ENCODE data around the gene SWAP70.

The SWAP70 gene

DNA sequence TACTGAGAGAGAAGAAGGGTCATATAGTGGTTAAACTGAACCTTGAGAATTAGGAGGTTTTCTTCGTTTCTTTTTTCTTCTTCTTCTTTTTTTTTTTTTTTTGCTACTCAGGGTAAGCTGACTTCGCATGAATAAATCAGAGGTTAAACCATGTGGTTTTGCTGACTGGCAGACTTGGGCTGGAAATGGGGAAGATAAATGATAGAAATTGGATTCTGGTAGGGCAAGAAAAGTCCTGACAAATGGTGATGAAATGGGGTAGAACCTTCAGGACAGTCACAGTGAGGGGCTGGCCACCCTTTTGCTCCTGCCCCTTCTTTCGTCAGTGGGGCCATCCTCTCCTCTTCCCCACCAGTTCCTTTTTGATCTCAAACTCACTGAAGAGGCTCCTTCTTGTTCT, 1.6 kb upstream of the SWAP70 start:
- Histone ChIP-seq H3K27me3 (ENCODE audit: insufficient read depth, low read depth, severe bottlenecking) (no peaks in the 10 kb centered on the region), H3K36me3 (peaks cover 2% of the 10 kb centered on the region; the same call in 1 of the 2 replicates), H3K27ac (no peak overlapping the region), H3K4me3 (ENCODE audit: low read depth, low read length) (no peak overlapping the region), H3K9me3 (ENCODE audit: severe bottlenecking) (peaks cover 4% of the 10 kb centered on the region)
- TF ChIP-seq, protein P1, sequence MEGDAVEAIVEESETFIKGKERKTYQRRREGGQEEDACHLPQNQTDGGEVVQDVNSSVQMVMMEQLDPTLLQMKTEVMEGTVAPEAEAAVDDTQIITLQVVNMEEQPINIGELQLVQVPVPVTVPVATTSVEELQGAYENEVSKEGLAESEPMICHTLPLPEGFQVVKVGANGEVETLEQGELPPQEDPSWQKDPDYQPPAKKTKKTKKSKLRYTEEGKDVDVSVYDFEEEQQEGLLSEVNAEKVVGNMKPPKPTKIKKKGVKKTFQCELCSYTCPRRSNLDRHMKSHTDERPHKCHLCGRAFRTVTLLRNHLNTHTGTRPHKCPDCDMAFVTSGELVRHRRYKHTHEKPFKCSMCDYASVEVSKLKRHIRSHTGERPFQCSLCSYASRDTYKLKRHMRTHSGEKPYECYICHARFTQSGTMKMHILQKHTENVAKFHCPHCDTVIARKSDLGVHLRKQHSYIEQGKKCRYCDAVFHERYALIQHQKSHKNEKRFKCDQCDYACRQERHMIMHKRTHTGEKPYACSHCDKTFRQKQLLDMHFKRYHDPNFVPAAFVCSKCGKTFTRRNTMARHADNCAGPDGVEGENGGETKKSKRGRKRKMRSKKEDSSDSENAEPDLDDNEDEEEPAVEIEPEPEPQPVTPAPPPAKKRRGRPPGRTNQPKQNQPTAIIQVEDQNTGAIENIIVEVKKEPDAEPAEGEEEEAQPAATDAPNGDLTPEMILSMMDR (IDR thresholded peaks at IDR 0.05; ENCODE audit: low read depth, low read length): no peak
- no peak for DNase-seq

GRCh38 chr11:9664276-9665171, 647 bp downstream of the SWAP70 start:
- H3K9me3 ChIP-seq (ENCODE audit: severe bottlenecking): peaks cover 4% of the 10 kb centered on the region
- peak; percentile 10 for DNase-seq
- TF ChIP-seq, protein P1 (IDR thresholded peaks at IDR 0.05; ENCODE audit: low read depth, low read length): no peak
- peak overlapping the region; percentile 59 for H3K4me3 ChIP-seq (ENCODE audit: low read depth, low read length)
- H3K27ac ChIP-seq: peak overlapping the region; percentile 56
- no peaks in the 10 kb centered on the region for H3K27me3 ChIP-seq (ENCODE audit: insufficient read depth, low read depth, severe bottlenecking)
- peaks cover 5% of the 10 kb centered on the region for H3K36me3 ChIP-seq

GRCh38 chr11:9665749-9666148, 1.9 kb downstream of the SWAP70 start:
- TF ChIP-seq, protein P1 (IDR thresholded peaks at IDR 0.05; ENCODE audit: low read depth, low read length): no peak
- Histone ChIP-seq H3K9me3 (ENCODE audit: severe bottlenecking) (peaks cover 4% of the 10 kb centered on the region), H3K36me3 (peaks cover 5% of the 10 kb centered on the region), H3K27me3 (ENCODE audit: insufficient read depth, low read depth, severe bottlenecking) (no peaks in the 10 kb centered on the region), H3K27ac (no peak overlapping the region), H3K4me3 (ENCODE audit: low read depth, low read length) (no peak overlapping the region)
- DNase-seq: no peak

GRCh38 chr11:9669954-9670353, 6.1 kb downstream of the SWAP70 start:
- Histone ChIP-seq H3K9me3 (ENCODE audit: severe bottlenecking) (peaks cover 4% of the 10 kb centered on the region), H3K36me3 (peaks cover 5% of the 10 kb centered on the region), H3K27ac (no peak overlapping the region), H3K27me3 (ENCODE audit: insufficient read depth, low read depth, severe bottlenecking) (no peaks in the 10 kb centered on the region), H3K4me3 (ENCODE audit: low read depth, low read length) (no peak overlapping the region)
- TF ChIP-seq, protein P1 (IDR thresholded peaks at IDR 0.05; ENCODE audit: low read depth, low read length): no peak
- no peak for DNase-seq

DNA sequence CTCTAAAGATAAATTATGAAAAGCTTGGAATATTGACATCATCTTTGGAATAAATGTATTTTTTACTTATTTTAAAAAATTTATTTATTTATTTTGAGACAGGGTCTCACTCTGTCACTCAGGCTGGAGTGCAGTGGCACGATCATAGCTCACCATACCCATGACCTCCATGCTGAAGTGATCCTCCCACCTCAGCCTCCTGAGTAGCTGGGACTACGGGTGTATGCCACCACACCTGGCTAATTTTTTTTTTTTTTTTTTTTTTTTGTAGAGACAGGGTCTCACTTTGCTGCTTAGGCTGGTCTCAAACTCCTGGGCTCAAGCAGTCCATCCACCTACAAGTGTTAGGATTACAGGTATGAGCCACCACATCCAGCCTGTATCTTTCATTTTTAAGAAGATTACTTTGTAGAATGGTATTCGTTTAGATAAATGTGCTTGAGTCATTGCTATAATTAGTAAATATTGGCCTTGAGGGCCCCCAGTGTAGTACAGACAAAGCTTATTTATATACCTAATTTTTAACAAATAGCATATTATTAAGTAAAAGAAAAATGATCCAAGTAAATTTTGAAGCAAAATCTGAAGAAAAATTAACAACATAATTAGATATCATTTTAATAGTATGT, 8.5 kb downstream of the SWAP70 start:
- TF ChIP-seq, protein P1 (IDR thresholded peaks at IDR 0.05; ENCODE audit: low read depth, low read length): no peak
- no peaks in the 10 kb centered on the region for H3K9me3 ChIP-seq (ENCODE audit: severe bottlenecking)
- no peak for DNase-seq
- peaks cover 2% of the 10 kb centered on the region for H3K36me3 ChIP-seq
- no peak overlapping the region for H3K27ac ChIP-seq
- H3K27me3 ChIP-seq (ENCODE audit: insufficient read depth, low read depth, severe bottlenecking): no peaks in the 10 kb centered on the region
- no peak overlapping the region for H3K4me3 ChIP-seq (ENCODE audit: low read depth, low read length)
